Brain pericyte (primary cell): ENCODE data around the gene PSAPL1.

Experiments used
- DNase-seq: peaks from one replicate; pipeline ENCODE4 v3.0.0-alpha.2; 2012; ENCODE audit warnings: low read depth, low spot score

Gene PSAPL1

DNA sequence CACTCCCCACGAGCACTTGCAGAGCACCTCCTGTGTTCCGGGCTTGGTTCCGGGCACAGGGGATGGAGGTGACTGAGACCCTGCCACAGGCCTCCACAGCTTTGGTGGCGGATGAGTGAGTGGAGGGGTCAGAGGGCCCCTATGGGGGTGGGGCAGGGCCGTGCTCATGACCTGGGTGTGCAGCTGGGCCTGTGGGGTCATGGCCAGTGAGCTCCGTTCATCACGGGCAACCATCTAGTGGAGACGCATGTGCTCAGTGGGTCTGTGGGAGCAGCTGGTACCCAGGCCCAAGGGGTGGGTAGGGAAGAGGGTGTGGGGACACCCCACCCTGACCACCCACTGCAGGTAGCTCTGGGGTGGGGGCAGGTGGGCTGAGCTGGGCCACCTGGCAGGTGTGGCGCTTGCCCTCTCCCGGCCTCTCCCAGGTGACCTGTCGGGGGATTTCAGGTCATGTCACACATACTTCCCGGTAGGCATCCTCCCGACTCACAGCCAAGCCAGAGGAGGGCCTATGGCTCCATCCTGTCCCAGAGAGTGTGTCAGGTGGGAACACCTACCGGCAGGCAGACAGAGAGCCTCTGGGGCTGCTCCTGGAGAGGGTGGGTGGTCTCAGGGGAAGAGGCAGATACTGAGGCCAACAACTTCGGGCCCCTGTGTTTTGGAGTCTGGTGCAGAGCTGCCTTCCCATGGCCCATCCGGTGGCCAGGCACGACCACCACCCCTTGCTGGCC lies 3.6 kb downstream of the PSAPL1 start:
- DNase-seq, result no peak

DNA sequence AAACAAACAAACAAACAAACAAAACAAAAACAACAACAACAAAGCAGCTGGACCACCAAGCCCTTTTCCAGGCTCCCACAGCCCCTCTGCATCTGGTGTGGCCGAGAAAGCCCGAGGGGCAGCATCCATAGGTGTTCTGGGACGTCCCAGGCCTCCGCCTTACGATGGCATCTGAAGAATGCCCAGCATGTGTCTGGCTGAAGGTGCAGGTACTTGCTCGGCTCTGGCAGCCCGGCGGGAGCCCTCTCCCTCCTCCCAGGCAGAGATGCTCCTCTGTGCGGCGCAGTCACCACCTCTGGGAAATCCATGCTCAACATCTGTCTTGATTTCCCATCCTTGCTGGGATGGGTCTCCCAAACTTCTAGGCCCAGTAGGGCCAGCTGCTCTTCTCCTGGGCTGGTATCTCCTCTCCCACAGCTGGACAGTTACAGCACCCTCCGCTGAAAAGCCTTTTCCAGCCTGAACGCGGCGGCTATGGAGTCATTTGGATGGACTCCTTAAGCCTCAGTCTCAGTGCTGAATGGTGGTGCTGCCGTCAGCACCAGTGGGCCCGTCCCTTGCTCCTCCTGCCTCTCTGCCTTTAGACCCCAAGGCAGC lies 4.3 kb downstream of the PSAPL1 start:
- no peak for DNase-seq

DNA sequence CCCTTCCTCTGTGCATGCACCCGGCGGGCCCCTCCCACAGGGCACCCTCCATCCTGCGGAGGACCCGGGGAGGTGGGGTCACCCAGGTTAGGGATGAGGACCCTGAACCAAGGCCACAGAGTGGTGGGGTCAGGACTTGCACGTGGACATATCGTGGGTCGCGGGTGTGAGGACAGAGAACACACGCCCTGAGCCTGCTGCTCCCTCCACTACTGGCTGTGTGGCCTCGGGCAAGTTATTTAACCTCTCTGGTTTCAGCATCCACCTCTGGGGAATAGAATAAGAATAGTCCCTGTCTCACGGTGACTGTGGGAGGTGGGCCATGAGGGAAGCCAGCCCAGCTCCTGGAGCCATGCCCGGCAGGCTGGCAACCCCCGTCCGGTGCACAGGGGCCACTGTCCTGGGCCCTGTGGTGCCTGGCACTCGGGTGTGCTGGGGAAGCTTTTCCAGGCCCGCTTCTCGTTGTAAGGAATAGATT lies 5.1 kb downstream of the PSAPL1 start:
- DNase-seq, result no peak

- no peak for DNase-seq
Measured at GRCh38 chr4:7429069-7429416, 5.7 kb downstream of the PSAPL1 start.

DNA sequence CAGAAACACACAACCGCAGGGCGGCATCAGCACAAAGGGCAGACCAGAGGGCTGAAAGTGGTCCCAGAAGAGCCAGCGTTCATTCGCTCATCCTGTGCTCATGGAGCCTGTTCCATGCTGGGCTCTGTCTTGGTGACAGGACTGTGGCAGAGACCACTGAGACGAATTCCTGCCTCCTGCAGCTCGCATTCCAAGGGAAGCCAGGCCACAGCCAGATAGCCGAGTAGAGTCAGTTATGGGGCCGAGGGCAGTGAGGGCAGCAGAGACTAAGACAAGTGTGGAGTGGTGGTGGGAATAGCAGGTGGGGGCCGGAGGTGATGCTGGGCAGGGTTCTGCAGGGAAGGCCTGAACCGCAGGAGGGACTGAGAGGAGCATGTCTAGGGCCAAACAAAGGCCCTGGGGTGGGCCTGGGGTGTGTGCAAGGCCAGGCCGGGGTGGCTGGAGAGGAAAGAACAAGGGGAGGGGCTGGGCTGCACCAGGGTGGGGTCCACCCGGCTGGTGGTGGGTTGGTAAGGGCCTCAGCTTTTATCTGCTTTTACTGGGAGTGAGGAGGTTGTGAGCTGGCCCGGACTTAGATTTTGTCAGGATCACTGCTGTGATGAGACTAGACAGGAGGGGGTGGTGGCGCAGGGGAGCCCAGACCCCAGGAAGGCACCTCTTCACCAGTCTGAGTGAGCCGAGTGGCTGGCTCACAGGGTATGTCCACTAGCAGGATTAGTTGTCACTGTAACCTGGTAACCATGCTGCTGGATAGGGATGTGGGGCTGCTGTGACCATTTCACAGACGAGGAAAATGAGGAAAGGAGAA lies 6.3 kb downstream of the PSAPL1 start:
- DNase-seq, result no peak

GRCh38 chr4:7427831-7428260 lies 6.9 kb downstream of the PSAPL1 start:
- DNase-seq, result no peak

GRCh38 chr4:7427361-7427760 lies 7.4 kb downstream of the PSAPL1 start:
- no peak for DNase-seq

- DNase-seq, result no peak
Measured at GRCh38 chr4:7426525-7427171, 8.1 kb downstream of the PSAPL1 start.

- no peak for DNase-seq
Measured at GRCh38 chr4:7425591-7426468, 8.9 kb downstream of the PSAPL1 start.

DNA sequence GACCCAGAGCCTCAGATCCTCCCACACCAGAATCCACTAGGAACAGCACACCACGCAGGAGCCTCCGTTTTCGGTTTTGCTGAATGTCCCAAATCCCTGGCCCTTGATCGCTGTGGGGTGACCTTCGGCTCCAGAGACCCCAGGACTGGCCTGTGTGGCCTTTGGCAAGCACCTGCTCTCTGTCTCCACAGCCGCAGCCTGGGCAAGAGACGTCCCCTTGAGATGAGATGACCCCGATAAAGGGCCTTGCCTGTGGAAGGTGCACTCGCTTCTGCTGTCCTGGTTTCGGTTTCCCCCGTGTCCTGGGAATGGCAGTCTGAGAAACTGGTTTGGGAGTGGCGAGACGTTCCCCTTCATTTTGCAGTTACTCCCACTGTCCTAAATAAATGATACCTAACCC lies 9.6 kb downstream of the PSAPL1 start:
- no peak for DNase-seq

GRCh38 chr4:7424553-7425111 lies 10.1 kb downstream of the PSAPL1 start:
- DNase-seq, result no peak

DNA sequence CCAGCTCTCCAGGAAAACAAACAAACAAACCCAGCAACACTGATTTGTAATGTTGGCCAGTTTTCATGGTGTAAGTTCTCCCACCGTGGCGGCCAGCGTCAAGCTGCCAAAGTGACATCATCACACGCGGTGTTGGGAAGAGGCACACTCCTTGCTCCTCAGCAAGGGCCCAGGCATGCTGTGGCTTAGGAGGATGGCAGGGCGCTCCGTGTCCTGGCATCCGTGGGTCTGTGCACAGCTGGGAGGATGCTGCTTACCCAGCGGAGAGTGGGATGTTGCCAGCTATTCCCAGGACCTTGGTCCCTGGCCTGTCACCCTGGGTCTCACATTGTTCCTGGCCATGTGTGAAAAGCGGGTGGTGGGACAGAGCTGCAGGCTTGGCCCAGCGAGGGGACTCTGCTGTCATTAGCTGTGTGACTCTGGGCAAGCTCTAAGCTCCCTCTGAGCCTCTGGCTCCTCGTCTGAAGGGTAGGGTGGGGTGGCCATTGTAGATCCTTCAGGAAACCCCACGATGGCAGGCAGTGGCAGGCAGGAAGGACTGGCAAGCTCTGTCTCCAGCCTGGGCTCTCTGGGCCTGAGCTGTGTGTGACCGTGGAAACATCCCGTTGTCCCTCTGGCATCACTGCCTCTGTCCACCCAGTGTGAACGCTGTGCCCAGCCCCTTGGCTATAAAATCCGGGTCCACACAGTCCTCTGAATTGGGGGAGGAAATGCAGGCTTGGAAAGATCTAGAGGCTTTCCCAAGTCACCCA lies 10.8 kb downstream of the PSAPL1 start:
- DNase-seq, result no peak

GRCh38 chr4:7423391-7423790 lies 11.3 kb downstream of the PSAPL1 start:
- DNase-seq, result no peak

- no peak for DNase-seq
Measured at GRCh38 chr4:7422898-7423180, 11.9 kb downstream of the PSAPL1 start.

GRCh38 chr4:7422151-7422897 lies 12.4 kb downstream of the PSAPL1 start:
- DNase-seq, result no peak

- DNase-seq, result no peak
Measured at GRCh38 chr4:7421356-7422150, 13.2 kb downstream of the PSAPL1 start.

- no peak for DNase-seq
Measured at GRCh38 chr4:7420661-7421040, 14.1 kb downstream of the PSAPL1 start.

DNA sequence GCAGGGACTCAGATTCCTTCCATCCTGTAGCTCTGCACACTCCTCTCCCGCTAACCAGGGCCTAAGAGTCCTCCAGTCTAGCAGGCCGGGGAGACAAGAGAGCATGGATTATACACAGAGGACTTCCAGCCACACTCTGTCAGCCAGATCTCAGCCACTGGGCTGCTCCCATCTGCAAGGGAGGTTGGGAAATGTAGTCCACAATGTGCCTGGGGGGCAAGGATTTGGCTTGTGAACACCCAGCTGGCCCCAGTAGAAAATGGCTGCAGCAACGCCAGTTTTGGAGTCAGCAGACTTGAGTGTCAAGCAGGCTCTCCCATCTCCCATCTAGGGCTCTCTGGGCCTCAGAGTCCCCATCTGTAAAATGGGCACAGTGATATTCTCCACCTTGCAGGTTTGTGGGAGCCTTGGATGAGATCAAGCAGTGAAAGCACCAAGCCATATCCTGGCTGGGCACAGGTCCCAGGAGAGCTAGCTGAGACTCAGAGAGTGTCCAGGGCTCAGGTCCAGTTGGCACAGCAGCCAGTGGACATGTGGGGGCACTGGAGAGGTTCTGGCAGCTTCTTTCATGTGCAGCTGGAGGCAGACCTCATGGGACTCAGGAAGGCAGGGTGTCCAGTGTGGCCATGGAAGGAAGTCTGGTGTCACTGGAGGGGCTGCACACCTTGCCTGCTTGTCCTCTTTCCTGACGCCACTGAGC lies 14.6 kb downstream of the PSAPL1 start:
- DNase-seq, result no peak
